DMS79 treated with DMSO at 0.1 percent for 48 hours (cell line): ENCODE results near the gene CFAP299.
"Not testable (repeated sequence)": the region's sequence is repeated elsewhere in the genome, so short reads cannot be mapped to it uniquely, and the experiment has no call there.

Experiments
- DNase-seq: peaks from one replicate; lab custom pipeline; 2025; lab: John Stamatoyannopoulos, UW

CFAP299 gene

DNA sequence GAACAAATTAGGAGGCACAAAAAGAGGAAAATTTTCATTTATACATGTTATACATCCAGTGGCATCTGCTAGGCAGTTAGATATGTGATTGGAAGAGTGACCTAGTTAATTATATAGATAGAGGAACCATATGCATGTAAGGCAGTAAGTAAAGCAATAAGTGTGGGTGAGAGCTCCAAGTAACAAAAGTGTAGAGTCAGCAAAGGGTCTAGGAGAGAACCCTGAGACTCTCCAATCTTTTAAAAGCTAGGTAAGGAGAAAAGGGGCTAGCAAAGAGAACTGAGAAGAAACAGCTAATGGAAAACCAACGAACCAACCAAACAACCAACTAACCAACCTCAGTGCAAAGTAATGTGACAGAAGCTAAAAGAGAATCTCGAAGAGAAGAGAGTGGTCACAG is 3.8 kb upstream of the CFAP299 start:
- DNase-seq, result no peak

DNA sequence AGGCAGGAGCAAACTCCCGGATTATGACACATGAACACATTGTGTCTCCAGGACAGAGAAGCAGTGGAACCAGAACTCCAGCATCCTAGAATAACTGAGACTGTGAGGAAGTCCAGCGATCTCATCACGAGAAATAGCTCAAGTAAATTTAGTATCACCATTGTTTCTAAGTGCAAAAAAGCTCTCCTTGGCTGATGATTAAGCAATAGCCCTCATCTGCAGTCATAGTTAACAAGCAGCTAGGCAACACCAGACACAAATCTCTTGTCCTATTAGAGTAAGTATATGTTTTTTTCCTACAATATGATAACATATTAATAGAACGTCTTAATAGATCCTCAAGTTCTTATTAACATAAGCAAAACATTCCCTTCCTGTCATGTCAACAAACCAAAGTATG is 2.4 kb upstream of the CFAP299 start:
- DNase-seq, result no peak

DNA sequence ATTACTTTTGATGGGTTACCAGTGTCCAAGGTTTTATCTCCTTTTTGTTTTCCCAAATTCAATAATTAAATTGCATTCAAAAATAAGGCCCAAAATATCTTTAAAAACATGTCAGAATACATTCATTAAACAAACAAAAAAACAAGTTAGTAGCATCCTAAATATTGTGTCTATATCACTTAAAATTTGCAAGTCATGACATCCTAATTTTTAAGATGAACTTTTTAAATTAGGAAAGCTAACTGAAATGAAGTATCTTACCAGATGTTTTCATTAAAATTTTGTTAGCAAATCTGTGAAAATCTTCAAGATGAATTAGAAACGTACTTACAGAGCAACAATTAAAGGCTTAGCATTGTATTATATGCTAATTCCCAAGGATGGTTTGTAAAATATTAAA is 962 bp upstream of the CFAP299 start:
- DNase-seq, result no peak

DNA sequence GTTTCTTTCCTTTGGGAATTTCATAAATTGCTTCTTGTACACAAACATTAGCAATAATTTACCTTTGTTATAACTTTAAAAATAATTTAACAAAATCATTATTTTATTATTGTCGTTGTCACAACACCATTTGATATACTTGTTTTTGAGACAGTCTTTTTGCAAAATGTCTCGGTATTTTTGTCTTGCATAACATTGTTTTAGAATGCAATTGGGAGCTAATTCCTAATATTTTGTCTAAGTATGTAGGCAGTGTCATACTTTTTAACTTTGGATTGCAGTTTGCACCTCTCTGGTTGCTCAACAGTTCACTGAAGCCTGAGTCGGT is 340 bp upstream of the CFAP299 start:
- DNase-seq, result no peak

DNA sequence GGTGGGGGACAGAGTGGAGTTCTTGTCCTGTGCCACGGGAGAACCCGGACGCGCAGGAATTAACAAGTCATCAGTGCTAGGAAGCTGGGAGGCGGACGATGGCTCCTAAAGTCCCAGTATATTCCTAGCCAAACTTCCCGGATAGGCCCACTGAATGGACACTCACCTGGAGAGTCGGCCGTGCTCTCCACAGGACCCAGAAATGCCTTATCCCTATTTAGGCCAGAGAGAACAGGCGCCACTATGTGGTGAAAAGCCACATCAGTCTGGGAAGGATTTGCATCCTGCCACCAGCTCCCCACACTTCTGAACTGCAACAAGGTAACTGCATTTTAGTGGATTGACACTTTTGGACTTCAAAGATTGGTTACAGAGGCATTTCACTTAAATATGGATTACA is 1.1 kb downstream of the CFAP299 start:
- DNase-seq, result no peak

DNA sequence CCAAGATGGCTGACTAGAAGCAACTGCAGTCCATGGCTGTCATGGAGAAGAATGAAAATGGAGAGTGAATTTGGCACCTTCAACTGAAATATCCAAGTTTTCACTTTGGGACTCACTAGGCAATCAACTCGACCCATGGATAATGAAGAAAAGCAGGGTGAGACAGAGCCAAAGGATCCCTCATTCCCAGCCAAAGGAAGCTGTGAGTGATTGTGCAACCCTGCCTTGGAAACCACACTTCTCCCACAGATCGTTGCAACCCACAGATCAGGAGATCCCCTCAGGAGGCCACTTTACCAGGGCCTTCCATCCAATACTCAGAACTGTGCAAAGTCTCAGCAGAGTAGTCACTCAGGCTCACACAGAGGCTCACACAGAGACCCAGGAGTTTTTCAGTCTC is 4.5 kb downstream of the CFAP299 start:
- DNase-seq, result no peak

DNA sequence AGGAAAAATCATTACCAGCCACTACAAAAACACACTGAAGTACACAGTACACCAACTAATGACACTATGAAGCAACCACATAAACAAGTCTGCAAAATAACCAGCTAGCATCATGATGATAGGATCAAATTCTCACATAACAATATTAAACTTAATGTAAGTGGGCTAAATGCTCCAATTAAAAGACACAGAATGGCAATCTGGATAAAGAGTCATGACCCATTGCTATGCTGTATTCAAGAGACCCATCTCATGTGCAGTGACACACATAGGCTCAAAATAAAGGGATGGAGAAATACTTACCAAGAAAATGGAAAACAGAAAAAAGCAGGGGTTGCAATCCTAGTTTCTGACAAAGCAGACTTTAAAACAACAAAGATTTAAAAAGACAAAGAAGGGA is 7.2 kb downstream of the CFAP299 start:
- not testable (repeated sequence) for DNase-seq

DNA sequence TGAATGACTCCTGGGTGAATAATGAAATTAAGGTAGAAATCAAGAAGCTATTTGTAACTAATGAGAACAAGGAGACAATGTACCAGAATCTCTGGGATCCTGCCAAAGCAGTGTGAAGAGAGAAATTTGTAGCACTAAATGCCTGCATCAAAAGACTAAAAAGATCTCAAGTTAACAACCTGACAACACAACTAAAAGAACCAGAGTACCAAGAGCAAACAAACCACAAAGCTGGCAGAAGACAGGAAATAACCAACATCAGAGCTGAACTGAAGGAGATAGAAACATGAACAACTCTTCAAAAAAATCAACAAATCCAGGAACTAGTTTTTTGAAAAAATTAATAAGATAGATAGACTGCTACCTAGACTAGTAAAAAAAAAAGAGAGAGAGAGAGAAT is 8.4 kb downstream of the CFAP299 start:
- DNase-seq, result no peak

DNA sequence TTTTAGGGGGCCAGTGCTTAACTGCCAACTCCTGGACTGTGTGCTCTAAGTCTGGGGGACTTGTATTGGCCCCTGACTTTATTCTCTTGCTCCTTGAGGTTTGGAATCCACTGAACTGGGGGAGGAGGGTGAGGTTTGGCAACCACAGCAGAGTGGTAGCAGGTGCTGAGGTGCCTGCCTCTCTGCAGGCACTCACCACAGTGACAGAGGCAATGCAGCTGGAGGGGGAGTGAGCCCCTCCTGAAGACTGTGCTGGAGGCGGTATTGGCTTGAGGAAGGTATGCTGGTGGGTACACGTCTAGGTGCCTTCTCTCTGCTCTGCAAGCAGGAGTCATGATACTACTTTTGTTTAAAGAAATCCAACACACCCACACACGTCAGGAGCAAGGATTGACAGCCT is 24.6 kb downstream of the CFAP299 start:
- no peak for DNase-seq

DNA sequence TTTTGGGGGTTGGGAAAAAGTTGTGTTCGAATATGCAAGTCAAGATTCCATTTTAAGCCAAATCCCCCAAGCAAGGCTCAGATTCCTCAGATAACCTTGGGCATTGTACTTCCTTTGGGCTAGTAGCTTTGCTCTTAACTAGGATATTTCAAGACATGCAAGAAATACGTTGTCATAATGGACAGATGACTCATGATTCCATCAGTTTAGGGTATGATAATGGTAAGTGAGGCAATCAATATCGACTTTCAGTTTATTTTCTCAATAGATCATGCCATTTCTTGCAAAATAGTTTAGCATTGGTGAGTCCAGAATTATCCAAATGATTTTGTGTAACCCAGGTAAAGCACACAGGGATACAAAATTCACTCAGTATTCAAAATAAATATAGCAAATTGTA is 25.4 kb downstream of the CFAP299 start:
- no peak for DNase-seq

DNA sequence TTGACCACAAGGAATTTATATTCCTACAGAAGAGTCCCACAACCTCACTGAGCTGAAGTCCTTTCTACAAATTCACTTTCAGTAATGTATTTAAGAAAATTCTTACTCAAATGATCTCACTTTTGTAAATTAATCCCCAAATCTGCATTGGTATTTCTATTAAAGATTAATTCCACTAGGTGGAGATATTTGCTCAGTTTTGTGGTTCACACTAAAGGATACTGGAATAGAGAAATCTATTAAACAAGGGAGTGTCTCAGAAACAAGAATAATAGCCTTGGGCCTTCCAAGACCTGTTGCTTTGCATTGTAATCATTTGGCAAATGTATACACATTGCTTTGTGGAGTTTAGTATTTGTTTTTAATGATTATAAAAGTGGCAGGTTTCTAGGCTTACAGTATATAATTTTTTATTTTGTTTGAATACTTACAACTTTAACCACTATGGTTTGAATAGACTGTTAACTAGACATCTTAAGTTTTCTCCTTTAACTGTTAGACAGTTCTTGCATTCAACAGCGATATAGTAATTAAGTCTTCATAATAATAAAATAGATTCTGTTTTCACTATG is 25.9 kb downstream of the CFAP299 start:
- DNase-seq, result peak; percentile 16

DNA sequence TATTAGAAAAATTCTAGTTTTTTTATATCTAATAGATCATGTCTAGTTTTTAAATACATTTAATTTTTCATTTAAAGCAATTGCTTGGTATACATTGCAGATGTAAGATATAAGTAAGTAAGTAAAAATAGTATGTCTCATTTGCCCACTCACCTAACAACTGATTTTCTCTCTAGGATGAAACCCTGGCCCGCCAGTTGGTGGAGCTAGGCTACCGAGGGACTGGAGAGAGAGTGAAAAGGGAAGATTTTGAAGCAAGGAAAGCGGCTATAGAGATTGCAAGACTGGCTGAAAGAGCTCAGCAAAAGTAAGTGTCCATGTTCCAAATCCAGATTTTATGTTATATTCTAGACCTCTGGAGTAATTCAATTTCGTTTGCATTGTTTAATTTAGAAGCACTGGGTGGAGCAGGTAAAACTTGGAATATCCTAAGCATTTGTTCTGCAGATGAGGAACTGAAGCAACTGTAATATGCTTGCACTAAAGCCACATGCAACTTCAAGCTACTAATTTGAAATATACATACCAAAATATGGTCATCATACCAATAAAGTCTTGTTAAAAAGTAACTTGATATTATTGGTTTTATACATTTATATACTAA is 27.1 kb downstream of the CFAP299 start:
- peak; percentile 25 for DNase-seq

DNA sequence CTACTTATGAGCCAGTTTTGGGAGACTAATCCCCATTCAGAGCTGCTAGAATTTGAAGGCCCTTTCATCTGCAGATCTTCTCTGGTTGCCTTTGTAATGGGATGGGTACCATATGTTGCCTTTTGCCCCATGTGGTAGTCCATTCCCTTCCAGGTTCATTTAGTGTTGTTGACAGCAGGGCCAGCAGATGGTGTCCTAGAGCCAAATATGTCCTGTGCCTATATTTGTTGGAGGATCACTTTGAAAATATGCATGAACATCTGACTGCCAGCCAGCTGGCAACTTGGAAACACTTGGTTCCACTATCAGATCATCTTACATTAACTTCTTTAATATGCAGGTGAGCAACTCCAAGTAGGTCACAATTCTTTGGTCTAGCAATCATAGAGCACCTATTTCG is 30.4 kb downstream of the CFAP299 start:
- DNase-seq, result peak; percentile 90

DNA sequence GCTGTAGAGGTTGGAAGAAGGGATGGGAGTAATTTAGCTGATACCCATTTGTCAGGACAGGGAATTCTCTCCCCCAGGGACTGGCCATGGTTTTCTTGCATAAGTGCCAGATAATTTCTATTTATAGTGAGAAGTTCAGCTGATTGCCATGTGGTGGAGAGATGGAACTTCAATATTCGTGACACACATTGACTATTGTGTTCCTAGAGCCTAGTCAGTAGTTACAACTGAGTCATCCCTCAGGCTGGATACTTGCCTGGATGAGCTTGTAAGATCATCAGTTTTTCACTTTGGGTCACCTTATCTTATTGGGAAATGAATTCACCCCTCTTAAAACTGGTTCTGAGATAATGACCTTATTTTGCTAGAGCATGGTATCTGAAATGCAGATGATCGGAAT is 32.2 kb downstream of the CFAP299 start:
- DNase-seq, result no peak

DNA sequence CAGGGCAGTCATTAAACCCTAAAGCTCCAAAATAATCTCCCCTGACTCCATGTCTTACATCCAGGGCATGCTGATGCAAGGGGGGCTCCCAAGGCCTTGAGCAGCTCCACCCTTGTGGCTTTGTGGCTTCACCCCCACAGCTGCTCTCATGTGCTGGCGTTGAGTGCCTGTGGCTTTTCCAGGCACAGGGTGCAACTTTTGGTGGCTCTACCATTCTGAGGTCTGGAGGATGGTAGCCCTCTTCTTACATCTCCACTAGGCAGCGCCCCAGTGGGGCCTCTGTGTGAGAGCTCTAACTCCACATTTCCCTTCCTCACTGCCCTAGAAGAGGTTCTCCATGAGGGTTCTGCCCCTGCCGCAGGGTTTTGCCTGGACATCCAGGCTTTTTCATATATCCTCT is 35.1 kb downstream of the CFAP299 start:
- DNase-seq, result no peak

DNA sequence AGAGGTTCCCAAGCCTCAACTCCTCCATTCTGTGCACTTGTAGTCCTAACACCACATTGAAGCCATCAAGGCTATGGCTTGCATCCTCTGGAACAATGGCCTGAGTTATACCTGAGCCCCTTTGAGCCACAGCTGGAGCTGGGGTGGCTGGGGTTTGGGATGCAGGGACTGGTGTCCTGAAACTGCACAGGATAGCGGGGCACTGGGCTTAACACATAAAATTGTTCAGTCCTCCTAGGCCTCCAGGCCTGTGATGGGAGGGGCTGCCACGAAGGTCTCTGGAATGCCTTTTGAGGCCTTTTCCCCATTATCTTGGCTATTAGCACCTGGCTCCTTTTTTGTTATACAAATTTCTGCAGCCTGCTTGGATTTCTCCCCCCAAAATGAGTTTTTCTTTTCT is 35.5 kb downstream of the CFAP299 start:
- DNase-seq, result no peak

DNA sequence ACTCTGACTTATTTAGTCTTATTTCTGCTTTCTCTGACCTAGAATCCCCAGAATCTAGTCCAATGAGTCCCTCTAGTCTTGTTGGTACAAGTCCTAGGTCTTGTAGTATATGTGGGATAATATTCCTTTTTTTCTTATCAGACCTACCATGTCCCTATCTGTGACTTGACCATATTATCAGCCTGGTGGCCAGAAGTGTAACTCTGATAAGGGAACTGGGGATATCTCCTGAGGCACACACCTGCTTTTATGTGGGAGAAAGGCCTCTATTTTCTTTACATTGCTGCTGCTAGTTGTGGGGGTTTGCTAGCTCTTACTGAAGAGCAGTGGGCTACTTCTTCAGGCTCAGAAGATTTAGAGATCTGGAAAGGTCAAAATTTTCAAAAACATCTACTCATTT is 38.6 kb downstream of the CFAP299 start:
- DNase-seq, result no peak

DNA sequence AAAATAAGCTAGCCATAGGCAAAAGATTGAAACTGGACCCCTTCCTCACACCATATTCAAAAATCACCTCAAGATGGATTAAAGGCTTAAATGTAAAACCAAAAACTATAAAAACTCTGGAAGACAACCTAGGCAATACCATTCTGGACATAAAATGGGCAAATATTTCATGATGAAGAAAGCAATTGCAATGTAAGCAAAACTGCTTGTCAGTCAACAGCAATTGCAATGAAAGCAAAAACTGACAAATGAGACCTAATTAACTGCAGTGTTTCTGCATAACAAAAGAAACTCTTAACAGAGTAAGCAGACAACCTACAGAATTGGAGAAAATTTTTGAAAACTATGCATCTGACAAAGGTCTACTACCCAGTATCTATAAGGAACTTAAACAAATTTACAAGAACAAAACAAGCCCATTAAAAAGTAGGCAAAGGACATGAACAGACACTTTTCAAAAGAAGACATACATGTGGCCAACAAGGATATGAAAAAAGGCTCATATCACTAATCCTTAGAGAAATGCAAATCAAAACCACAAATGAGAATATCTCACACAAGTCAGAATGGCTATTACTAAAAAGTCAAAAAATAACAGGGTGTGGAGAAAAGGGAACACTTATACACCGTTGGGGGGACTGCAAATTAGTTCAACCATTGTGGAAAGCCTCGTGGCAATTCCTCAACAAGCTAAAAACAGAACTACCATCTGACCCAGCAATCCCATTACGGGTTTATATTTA is 46.7 kb downstream of the CFAP299 start:
- DNase-seq, result no peak

DNA sequence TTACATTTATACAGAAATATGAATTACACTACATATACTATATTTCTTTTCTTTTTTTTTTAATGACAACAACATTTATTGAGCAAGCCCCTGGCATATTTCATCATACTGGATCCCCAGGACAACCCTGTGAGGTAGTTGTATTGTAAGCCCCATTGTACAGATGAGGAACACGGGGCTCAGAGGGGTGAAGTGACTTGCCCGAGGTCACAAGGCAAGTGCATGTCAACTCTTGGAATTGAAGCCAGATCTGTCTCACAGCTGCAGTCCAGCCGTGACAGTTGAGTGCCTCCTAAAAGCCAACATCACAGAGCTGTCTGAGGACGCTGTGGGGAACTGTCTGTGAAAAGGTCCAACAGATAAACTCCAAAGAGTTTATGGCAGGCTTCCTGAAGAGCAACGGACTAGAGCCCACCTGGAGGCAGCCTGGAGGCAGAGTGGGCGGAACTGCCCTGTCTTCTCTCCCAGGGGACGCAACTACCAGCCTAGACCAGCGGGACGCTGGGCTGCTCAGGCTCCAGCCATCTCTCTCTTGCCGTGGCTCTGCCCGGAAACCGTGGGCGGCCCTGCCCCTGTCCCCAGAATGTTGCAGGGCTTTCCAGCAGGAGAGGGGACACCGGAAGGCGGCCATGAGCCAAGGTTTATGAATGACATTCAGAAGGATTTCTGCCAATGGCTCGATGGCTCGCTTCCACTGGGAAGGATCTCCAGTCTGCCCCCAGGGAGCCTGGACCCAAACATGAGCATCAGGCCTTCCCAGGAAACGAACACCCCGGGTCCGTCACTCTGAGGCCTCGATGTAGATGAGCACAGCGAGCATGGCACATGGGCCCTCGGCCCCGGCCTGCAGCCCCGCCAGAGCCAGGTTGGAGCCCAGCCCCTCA is 50.1 kb downstream of the CFAP299 start:
- DNase-seq, result no peak

DNA sequence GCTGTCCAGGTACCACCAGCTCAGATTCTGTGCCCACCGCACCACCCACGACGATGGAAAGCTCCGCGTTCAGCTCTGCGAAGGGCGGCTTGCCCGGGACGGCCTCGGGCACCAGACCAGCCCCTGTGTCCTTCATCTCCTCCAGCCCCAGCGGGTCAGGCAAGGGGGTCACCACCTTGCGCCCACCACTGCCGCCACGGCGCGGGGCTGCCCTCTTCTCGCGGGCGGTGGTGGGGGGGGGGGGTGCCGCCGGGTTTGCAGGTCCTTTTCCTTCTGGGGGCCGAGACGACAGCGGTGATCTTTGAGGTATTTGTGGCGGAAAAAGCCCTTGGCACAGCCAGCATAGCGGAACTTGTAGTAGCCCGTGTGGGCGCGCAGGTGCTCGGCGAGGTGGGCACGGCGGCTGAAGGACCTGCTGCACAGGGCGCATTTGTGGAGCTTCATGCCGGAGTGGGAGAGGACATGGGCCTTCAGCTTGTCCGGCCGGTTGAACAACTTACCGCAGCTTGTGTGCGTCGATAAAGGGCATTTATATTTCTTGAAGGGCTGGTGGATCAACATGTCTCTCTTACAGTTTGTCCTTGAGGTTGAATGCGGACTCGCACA is 50.9 kb downstream of the CFAP299 start:
- no peak for DNase-seq

DNA sequence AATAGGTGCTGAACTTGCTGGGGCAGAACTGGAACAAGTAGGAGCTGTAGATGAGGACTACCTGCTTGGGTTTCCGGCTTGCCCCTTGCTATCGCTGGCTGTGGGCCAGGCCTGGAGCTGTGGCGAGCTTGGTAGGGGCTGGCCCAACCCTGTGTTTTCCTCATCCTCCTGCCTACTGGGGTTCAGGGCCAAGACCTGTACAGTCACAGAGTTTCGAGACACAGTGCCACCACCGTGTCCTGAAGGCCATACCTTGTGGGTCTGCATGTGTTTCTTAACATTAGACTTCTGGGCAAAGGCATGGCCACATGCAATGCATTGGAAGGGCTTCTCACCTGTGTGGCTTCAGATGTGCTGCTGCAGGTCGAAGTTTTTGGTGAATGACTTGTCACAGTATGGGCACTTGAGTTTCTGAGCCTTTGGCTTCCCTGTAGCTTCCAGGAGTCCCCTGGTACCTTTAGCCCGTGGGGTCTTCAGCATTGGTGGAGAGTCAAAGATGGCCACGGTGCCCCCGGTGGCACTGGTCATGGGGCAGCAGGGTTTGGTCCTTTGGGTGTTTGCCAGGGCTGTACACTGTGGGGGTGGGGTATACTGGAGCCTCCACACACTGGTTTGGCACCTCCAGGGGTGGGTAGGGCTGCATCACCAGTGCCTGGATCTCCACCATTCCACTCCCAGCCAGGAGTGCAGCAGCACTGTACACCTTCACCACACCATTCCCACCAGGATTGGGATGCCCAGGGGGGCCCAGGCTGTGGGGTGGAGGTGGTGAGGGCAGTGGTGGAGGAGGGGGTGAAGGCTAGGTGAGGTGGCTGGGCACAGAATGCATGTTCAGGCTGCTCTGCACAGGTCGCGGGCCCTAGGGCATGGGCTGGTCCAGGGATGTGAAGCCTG is 52.1 kb downstream of the CFAP299 start:
- DNase-seq, result no peak

DNA sequence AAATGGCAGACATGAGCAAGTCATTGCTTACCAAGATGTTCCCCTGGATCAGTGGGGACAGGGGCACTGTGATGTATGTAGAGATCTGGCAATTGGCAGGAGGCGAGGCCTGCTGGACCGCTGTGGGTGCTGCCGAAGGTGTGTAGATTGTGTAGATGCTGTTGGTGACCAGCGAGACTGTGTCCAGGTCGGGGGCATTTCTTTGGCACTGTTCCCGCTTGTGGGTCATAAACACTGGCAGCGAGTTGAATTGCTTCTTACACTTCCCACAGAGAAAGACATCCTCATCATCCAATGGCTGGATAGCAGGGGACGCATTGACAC is 52.7 kb downstream of the CFAP299 start:
- DNase-seq, result no peak
